ENCODE data around the gene AFP. TPM values are rescaled to one million over a fixed set of nuclear protein-coding genes. Genes with fewer than 3 reads are reported as not detected.

Gene AFP
- total RNA-seq, 1 donor from 2014 or later: 11.3 TPM

GRCh38 chr4:73450398-73451004 lies 14.5 kb downstream of the AFP start:
- peak overlapping the region; percentile 45 for H3K4me3 ChIP-seq (ENCODE audit: insufficient read depth, low read depth, low read length)
- peaks cover 40% of the 10 kb centered on the region for H3K4me1 Mint-ChIP-seq (ENCODE audit: low read depth, unreplicated experiment)
- FAIRE-seq: peak; percentile 93

DNA sequence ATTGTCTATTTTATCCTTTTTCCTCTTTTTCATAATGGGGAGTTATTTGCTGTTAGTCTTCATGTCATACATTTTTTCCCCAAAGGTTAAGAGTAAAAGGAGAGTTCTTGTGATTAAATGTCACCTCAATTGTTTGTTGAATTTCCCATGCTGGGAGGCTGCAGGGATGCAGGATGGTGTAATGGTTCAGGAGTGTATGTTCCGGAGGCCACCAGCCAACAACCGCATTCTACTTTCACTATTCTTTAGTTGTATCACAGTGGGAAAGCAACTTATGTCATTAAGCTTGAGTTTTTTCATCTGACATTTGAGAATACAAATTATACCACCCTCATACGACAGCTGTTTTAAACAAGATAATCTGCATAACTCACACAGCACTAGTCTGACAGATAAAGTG lies 15.4 kb downstream of the AFP start:
- DNase-seq (ENCODE audit: low read depth) (peak; percentile 85), FAIRE-seq (no peak)
- no peaks in the 10 kb centered on the region for H4K20me1 ChIP-seq (ENCODE audit: insufficient read depth, low read length)
- no peaks in the 10 kb centered on the region for H3K36me3 ChIP-seq (ENCODE audit: insufficient read depth, low read length)
- no peaks in the 10 kb centered on the region for H3K9me3 ChIP-seq (ENCODE audit: insufficient read depth, low read depth, low read length)
- no peak overlapping the region for H2AFZ ChIP-seq (ENCODE audit: low read depth, low read length)
- no peaks in the 10 kb centered on the region for H3K79me2 ChIP-seq (ENCODE audit: insufficient read depth, low read length)
- Mint-ChIP-seq H3K36me3 (ENCODE audit: low read depth, unreplicated experiment) (no peaks in the 10 kb centered on the region), H3K4me1 (ENCODE audit: low read depth, unreplicated experiment) (peaks cover 40% of the 10 kb centered on the region), H3K9me3 (ENCODE audit: unreplicated experiment) (peaks cover 2% of the 10 kb centered on the region), H3K4me3 (ENCODE audit: unreplicated experiment) (peak overlapping the region; percentile 17), H3K27ac (ENCODE audit: unreplicated experiment) (peak overlapping the region; percentile 97), H3K27me3 (ENCODE audit: low read depth, unreplicated experiment) (no peaks in the 10 kb centered on the region)
- H3K4me1 ChIP-seq (ENCODE audit: insufficient read depth, low read length): peaks cover 22% of the 10 kb centered on the region
- TF ChIP-seq EZH2 (IDR thresholded peaks at IDR 0.05; ENCODE audit: insufficient read depth, low read length) (no peak), CTCF (IDR thresholded peaks at IDR 0.05; ENCODE audit: insufficient read depth, low read depth, low read length) (no peak)
- H3K9ac ChIP-seq (ENCODE audit: low read length): peak overlapping the region; percentile 69
- peak overlapping the region; percentile 79 for H3K4me2 ChIP-seq (ENCODE audit: low read length)
- H3K27ac ChIP-seq (ENCODE audit: low read depth, low read length): peak overlapping the region; percentile 97
- no peaks in the 10 kb centered on the region for H3K27me3 ChIP-seq (ENCODE audit: insufficient read depth, low read length)
- no peak overlapping the region for H3K4me3 ChIP-seq (ENCODE audit: insufficient read depth, low read depth, low read length)

More at GRCh38 chr4:73450398-73451004, 14.5 kb downstream of the AFP start:
- Mint-ChIP-seq H3K4me3 (ENCODE audit: unreplicated experiment) (peak overlapping the region; percentile 14), H3K27me3 (ENCODE audit: low read depth, unreplicated experiment) (no peaks in the 10 kb centered on the region), H3K27ac (ENCODE audit: unreplicated experiment) (peak overlapping the region; percentile 97), H3K9me3 (ENCODE audit: unreplicated experiment) (no peaks in the 10 kb centered on the region), H3K36me3 (ENCODE audit: low read depth, unreplicated experiment) (no peaks in the 10 kb centered on the region)
- Histone ChIP-seq H4K20me1 (ENCODE audit: insufficient read depth, low read length) (no peaks in the 10 kb centered on the region), H2AFZ (ENCODE audit: low read depth, low read length) (peak overlapping the region; percentile 76), H3K79me2 (ENCODE audit: insufficient read depth, low read length) (no peaks in the 10 kb centered on the region), H3K27ac (ENCODE audit: low read depth, low read length) (peak overlapping the region; percentile 97), H3K4me1 (ENCODE audit: insufficient read depth, low read length) (peaks cover 22% of the 10 kb centered on the region), H3K4me2 (ENCODE audit: low read length) (peak overlapping the region; percentile 79), H3K9me3 (ENCODE audit: insufficient read depth, low read depth, low read length) (no peaks in the 10 kb centered on the region), H3K27me3 (ENCODE audit: insufficient read depth, low read length) (no peaks in the 10 kb centered on the region), H3K9ac (ENCODE audit: low read length) (peak overlapping the region; percentile 69), H3K36me3 (ENCODE audit: insufficient read depth, low read length) (no peaks in the 10 kb centered on the region)
- peak; percentile 98 for DNase-seq (ENCODE audit: low read depth)
- no peak for TF ChIP-seq EZH2 (IDR thresholded peaks at IDR 0.05; ENCODE audit: insufficient read depth, low read length)
- no peak for TF ChIP-seq CTCF (IDR thresholded peaks at IDR 0.05; ENCODE audit: insufficient read depth, low read depth, low read length)
